IMR-90 (cell line): ENCODE data around the gene SETD3. TPM values are rescaled to one million over a fixed set of nuclear protein-coding genes. Genes with fewer than 3 reads are reported as not detected.

Experiments
- ATAC-seq: fragments of 200-7000 bp; cut with Tn5 transposase; 2 replicates; pipeline ENCODE4 v1.9.1; 2020; ENCODE audit warnings: low read depth, mild to moderate bottlenecking, moderate library complexity
- BruUV-seq: library from RNA; stranded (reverse); fragments of 400-500 nt; replicated peaks from 2 replicates; lab custom pipeline; 2021; lab: Mats Ljungman, UMichigan
- CTCF ChIA-PET: fragments of 300-600 bp; formaldehyde crosslinking; extraction: SDS; loops from one replicate; lab custom pipeline; 2021; ENCODE audit warnings: antibody characterized with exemption; lab: Yijun Ruan, JAX
- POLR2A ChIA-PET: fragments of 300-600 bp; sonication (Branson Sonifier 250); formaldehyde crosslinking; loops from one replicate; lab custom pipeline; 2022; ENCODE audit warnings: antibody characterized with exemption; ENCODE audit not compliant: unreplicated experiment; lab: Charles Lee
- DNase-seq: peaks from one replicate; pipeline ENCODE4 v3.0.0; 2013
- H2AFZ ChIP-seq: replicated peaks from 2 replicates; pipeline ENCODE3; 2013; ENCODE audit warnings: low read length, mild to moderate bottlenecking; ENCODE audit not compliant: poor library complexity
- H2AK5ac ChIP-seq: 2 replicates; pipeline ENCODE4 v1.6.1; 2013; ENCODE audit warnings: low read depth, low read length, inconsistent platforms
- H2AK9ac ChIP-seq: replicated peaks from 2 replicates; pipeline ENCODE3; 2013; ENCODE audit warnings: mild to moderate bottlenecking, low read depth, low read length, moderate library complexity; ENCODE audit not compliant: poor library complexity
- H2BK120ac ChIP-seq: 2 replicates; pipeline ENCODE4 v1.6.1; 2013; ENCODE audit warnings: low read depth, low read length, inconsistent platforms
- H2BK15ac ChIP-seq: 3 replicates; pipeline ENCODE4 v1.6.1; 2013; ENCODE audit warnings: low read depth, low read length, inconsistent platforms
- H2BK20ac ChIP-seq: 2 replicates; pipeline ENCODE4 v1.6.1; 2013; ENCODE audit warnings: low read depth, mild to moderate bottlenecking, inconsistent platforms, low read length, moderate library complexity
- H2BK5ac ChIP-seq: 2 replicates; pipeline ENCODE4 v1.6.1; 2013; ENCODE audit warnings: mild to moderate bottlenecking, low read depth, low read length, inconsistent platforms; ENCODE audit not compliant: poor library complexity, severe bottlenecking
- H3K14ac ChIP-seq: replicated peaks from 2 replicates; pipeline ENCODE4 v1.6.1; 2013; ENCODE audit warnings: low read depth, low read length, inconsistent platforms
- H3K18ac ChIP-seq: 2 replicates; pipeline ENCODE4 v1.6.1; 2013; ENCODE audit warnings: low read depth, low read length, control low read depth
- H3K23ac ChIP-seq: 2 replicates; pipeline ENCODE4 v1.6.1; 2013; ENCODE audit warnings: low read depth, low read length, inconsistent platforms
- H3K27ac ChIP-seq: 2 replicates; pipeline ENCODE4 v1.5.1; 2013; ENCODE audit warnings: mild to moderate bottlenecking, control low read depth, low read length; ENCODE audit not compliant: insufficient read depth
- H3K27me3 ChIP-seq: 2 replicates; pipeline ENCODE4 v1.6.1; 2013; ENCODE audit warnings: low read length; ENCODE audit not compliant: control insufficient read depth, insufficient read depth
- H3K36me3 ChIP-seq: 2 replicates; pipeline ENCODE4 v1.6.1; 2013; ENCODE audit warnings: low read length, mixed read lengths; ENCODE audit not compliant: control insufficient read depth, insufficient read depth
- H3K4ac ChIP-seq: 2 replicates; pipeline ENCODE4 v1.6.1; 2013; ENCODE audit warnings: low read depth, low read length, inconsistent platforms
- H3K4me1 ChIP-seq: 2 replicates; pipeline ENCODE4 v1.6.1; 2013; ENCODE audit warnings: low read length, mixed read lengths; ENCODE audit not compliant: control insufficient read depth, insufficient read depth
- H3K4me2 ChIP-seq: 2 replicates; pipeline ENCODE4 v1.6.1; 2013; ENCODE audit warnings: low read depth, mild to moderate bottlenecking, control low read depth, low read length, moderate library complexity
- H3K4me3 ChIP-seq: 2 replicates; pipeline ENCODE4 v1.5.1; 2013; ENCODE audit warnings: low read depth, mild to moderate bottlenecking, control low read depth, low read length, moderate library complexity; ENCODE audit not compliant: insufficient read depth
- H3K56ac ChIP-seq: 2 replicates; pipeline ENCODE4 v1.6.1; 2013; ENCODE audit warnings: low read length, inconsistent platforms; ENCODE audit not compliant: insufficient read depth; ENCODE audit errors: extremely low read depth
- H3K79me1 ChIP-seq, 2 experiments: 2 replicates each; pipeline ENCODE4 v1.6.1; 2013; ENCODE audit warnings: low read length in 2 of 2, inconsistent platforms in 1 of 2, low read depth in 1 of 2
- H3K9ac ChIP-seq: 2 replicates; pipeline ENCODE4 v1.6.1; 2013; ENCODE audit warnings: low read depth, low read length, control low read depth
- H3K9me1 ChIP-seq: 2 replicates; pipeline ENCODE4 v1.6.1; 2013; ENCODE audit warnings: low read length, inconsistent platforms; ENCODE audit not compliant: insufficient read depth
- H3K9me3 ChIP-seq: 2 replicates; pipeline ENCODE4 v1.6.1; 2013; ENCODE audit warnings: low read length; ENCODE audit not compliant: control insufficient read depth, insufficient read depth
- H4K20me1 ChIP-seq: 2 replicates; pipeline ENCODE4 v1.6.1; 2013; ENCODE audit warnings: low read length, inconsistent platforms; ENCODE audit not compliant: insufficient read depth
- H4K5ac ChIP-seq: 2 replicates; pipeline ENCODE4 v1.6.1; 2013; ENCODE audit warnings: mild to moderate bottlenecking, low read depth, low read length, control low read depth
- H4K8ac ChIP-seq, 2 experiments: 2 replicates each; pipeline ENCODE4 v1.6.1; 2013; ENCODE audit warnings: low read depth in 2 of 2, low read length in 2 of 2, control low read depth in 1 of 2, inconsistent platforms in 1 of 2
- H4K91ac ChIP-seq: 2 replicates; pipeline ENCODE4 v1.6.1; 2013; ENCODE audit warnings: low read depth, low read length, inconsistent platforms; ENCODE audit not compliant: insufficient read depth
- BHLHE40 ChIP-seq: fragments of 150-350 bp; IDR thresholded peaks from 2 replicates; pipeline ENCODE4 v1.6.1; 2016; ENCODE audit warnings: mild to moderate bottlenecking, low read depth, low read length
- CEBPB ChIP-seq: IDR thresholded peaks from 2 replicates; pipeline ENCODE4 v1.6.1; 2012; ENCODE audit warnings: low read depth, low read length, improper control_type of control experiment
- CHD1 ChIP-seq: IDR thresholded peaks from 2 replicates; pipeline ENCODE4 v1.6.1; 2012; ENCODE audit warnings: low read depth, low read length, improper control_type of control experiment
- CTCF ChIP-seq: conservative IDR thresholded peaks from 2 replicates; pipeline ENCODE4 v1.5.1; 2012; ENCODE audit warnings: mild to moderate bottlenecking, low read depth, low read length, improper control_type of control experiment
- ELK1 ChIP-seq: fragments of 150-350 bp; IDR thresholded peaks from 2 replicates; pipeline ENCODE4 v1.6.1; 2016; ENCODE audit warnings: low read depth, mild to moderate bottlenecking, low read length, moderate library complexity, borderline replicate concordance
- FOS ChIP-seq: fragments of 150-350 bp; IDR thresholded peaks from 2 replicates; pipeline ENCODE4 v1.6.1; 2016; ENCODE audit warnings: low read depth, low read length
- MAFK ChIP-seq: IDR thresholded peaks from 2 replicates; pipeline ENCODE4 v1.6.1; 2012; ENCODE audit warnings: low read depth, low read length, improper control_type of control experiment
- MAZ ChIP-seq: IDR thresholded peaks from 2 replicates; pipeline ENCODE4 v1.6.1; 2012; ENCODE audit warnings: low read depth, mild to moderate bottlenecking, low read length, improper control_type of control experiment, moderate library complexity, borderline replicate concordance
- MXI1 ChIP-seq: IDR thresholded peaks from 2 replicates; pipeline ENCODE4 v1.6.1; 2012; ENCODE audit warnings: low read depth, mild to moderate bottlenecking, low read length, moderate library complexity, borderline replicate concordance
- NFE2L2 ChIP-seq: fragments of 150-350 bp; IDR thresholded peaks from 2 replicates; pipeline ENCODE4 v1.6.1; 2016; ENCODE audit warnings: low read depth, mild to moderate bottlenecking, low read length
- POLR2A ChIP-seq: IDR thresholded peaks from 2 replicates; pipeline ENCODE4 v1.6.1; 2012; ENCODE audit warnings: mild to moderate bottlenecking, low read depth, low read length
- RAD21 ChIP-seq: IDR thresholded peaks from 2 replicates; pipeline ENCODE4 v1.6.1; 2012; ENCODE audit warnings: low read length, improper control_type of control experiment
- RCOR1 ChIP-seq: IDR thresholded peaks from 2 replicates; pipeline ENCODE4 v1.6.1; 2012; ENCODE audit warnings: mild to moderate bottlenecking, low read length, improper control_type of control experiment; ENCODE audit not compliant: insufficient replicate concordance
- RFX5 ChIP-seq: IDR thresholded peaks from 2 replicates; pipeline ENCODE4 v1.8.0; 2012; ENCODE audit warnings: low read depth, mild to moderate bottlenecking, low read length, moderate library complexity
- SMC3 ChIP-seq: fragments of 150-350 bp; IDR thresholded peaks from 2 replicates; pipeline ENCODE4 v1.6.1; 2016; ENCODE audit warnings: low read depth, mild to moderate bottlenecking, antibody characterized with exemption, low read length, moderate library complexity
- USF2 ChIP-seq: fragments of 150-350 bp; IDR thresholded peaks from 2 replicates; pipeline ENCODE4 v1.6.1; 2017; ENCODE audit warnings: mild to moderate bottlenecking, antibody characterized with exemption, low read length, low read depth
- WGBS, 2 experiments: methylation state at CpG; one replicate each; pipeline versions ENCODE4 v1.1.5 to v1.1.7; 2013; ENCODE audit warnings: missing lambda C conversion rate in 2 of 2; ENCODE audit not compliant: insufficient read length in 1 of 2; ENCODE audit errors: extremely low coverage in 2 of 2; 5-methylcytosine and 5-hydroxymethylcytosine counted together
- dilution Hi-C: fragments of 300-500 bp; cut with HindIII; formaldehyde crosslinking; loops from one replicate; pipeline ENCODE4 v1.14.3; 2018; ENCODE audit warnings: low sequenced_read_pairs; ENCODE audit not compliant: unreplicated experiment
- in situ Hi-C: fragments of 300-500 bp; cut with MboI; formaldehyde crosslinking; loops from 3 replicates; pipeline ENCODE4 v1.14.3; 2019; ENCODE audit warnings: low sequenced_read_pairs, inconsistent platforms, mixed read lengths
- intact Hi-C: fragments of 100-400 bp; cut with micrococcal nuclease; formaldehyde crosslinking; loops from 2 replicates; pipeline ENCODE4 v1.10.0; 2022
- polyA plus RNA-seq, 3 experiments: library from polyadenylated mRNA; depleted of rRNA; stranded (reverse); fragments of >200 nt; gene quantifications; 2 replicates each; pipeline ENCODE4 v1.2.3, GENCODE V29; 2012; ENCODE audit warnings: low replicate concordance in 1 of 3
- total RNA-seq: library from RNA; depleted of rRNA; stranded (reverse); fragments of >200 nt; gene quantifications from 2 replicates; pipeline ENCODE4 v1.2.3, GENCODE V29; 2012

Gene SETD3
- total and polyA plus RNA-seq, 2 of the 4 experiments (the other 2 are of a cell fraction) = 18.8 to 31.9 TPM

GRCh38 chr14:99351166-99352007, 129.3 kb downstream of the SETD3 start:
- H2AK5ac ChIP-seq = no peak overlapping the region
- no TSS peak for BruUV-seq
- no peak overlapping the region for H3K9ac ChIP-seq
- no peaks in the 10 kb centered on the region for H3K79me1 ChIP-seq
- H2BK5ac ChIP-seq = no peak overlapping the region
- H2BK20ac ChIP-seq = no peak overlapping the region
- no peak overlapping the region for H3K56ac ChIP-seq
- H4K91ac ChIP-seq = no peak overlapping the region
- no peak overlapping the region for H3K23ac ChIP-seq
- ATAC-seq (no peak), DNase-seq (no peak)
- H3K9me3 ChIP-seq = no peaks in the 10 kb centered on the region
- H2BK15ac ChIP-seq = no peak overlapping the region
- no peak overlapping the region for H3K27ac ChIP-seq
- no peak overlapping the region for H2AK9ac ChIP-seq
- no peak overlapping the region for H3K18ac ChIP-seq
- intact Hi-C loops (no loop called here), in situ Hi-C loops (no loop called here), dilution Hi-C loops (no loop called here)
- H3K36me3 ChIP-seq = no peaks in the 10 kb centered on the region
- no peaks in the 10 kb centered on the region for H3K9me1 ChIP-seq
- H4K20me1 ChIP-seq = no peaks in the 10 kb centered on the region
- no peak overlapping the region for H2AFZ ChIP-seq
- H3K4me3 ChIP-seq = no peak overlapping the region
- TF ChIP-seq FOS = no peak
- TF ChIP-seq SMC3 = no peak
- TF ChIP-seq MAFK = no peak
- TF ChIP-seq CHD1 = no peak
- TF ChIP-seq RCOR1 = no peak
- TF ChIP-seq BHLHE40 = no peak
- TF ChIP-seq RFX5 = no peak
- TF ChIP-seq MXI1 = no peak
- no peak for TF ChIP-seq USF2
- TF ChIP-seq POLR2A = no peak
- TF ChIP-seq CTCF = no peak
- TF ChIP-seq MAZ = no peak
- TF ChIP-seq ELK1 = no peak
- no peak for TF ChIP-seq CEBPB
- TF ChIP-seq NFE2L2 = no peak
- no peak for TF ChIP-seq RAD21
- POLR2A ChIA-PET = no interaction called here
- no peak overlapping the region for H4K8ac ChIP-seq
- CTCF ChIA-PET = no interaction called here
- no peak overlapping the region for H3K4ac ChIP-seq
- peaks cover 2% of the 10 kb centered on the region for H3K27me3 ChIP-seq
- WGBS, 2 experiments = no CpG with 5 or more reads among the region's 14 CpGs
- H3K4me1 ChIP-seq = no peaks in the 10 kb centered on the region
- no peak overlapping the region for H3K14ac ChIP-seq
- H4K5ac ChIP-seq = no peak overlapping the region
- no peak overlapping the region for H3K4me2 ChIP-seq
- H2BK120ac ChIP-seq = no peak overlapping the region
